AG20443 (cell line): ENCODE measurements around the gene PTPRF.

Experiments used
- DNase-seq: peaks from one replicate; pipeline ENCODE4 v3.0.0; 2012; ENCODE audit warnings: low spot score, mixed read lengths

Gene PTPRF

GRCh38 chr1:43608827-43609226 lies 78.1 kb downstream of the PTPRF start:
- no peak for DNase-seq

- DNase-seq: no peak
Observed at GRCh38 chr1:43610339-43610738, 79.7 kb downstream of the PTPRF start.

- no peak for DNase-seq
Observed at GRCh38 chr1:43611950-43612349, 81.3 kb downstream of the PTPRF start.

- DNase-seq: no peak
Observed at GRCh38 chr1:43612406-43612805, 81.7 kb downstream of the PTPRF start.

- no peak for DNase-seq
Observed at GRCh38 chr1:43613075-43613942, 82.6 kb downstream of the PTPRF start.

GRCh38 chr1:43614211-43614610 lies 83.5 kb downstream of the PTPRF start:
- DNase-seq: no peak

- no peak for DNase-seq
Observed at GRCh38 chr1:43614891-43615290, 84.2 kb downstream of the PTPRF start.

- no peak for DNase-seq
Observed at GRCh38 chr1:43616383-43616782, 85.7 kb downstream of the PTPRF start.

GRCh38 chr1:43617011-43617410 lies 86.3 kb downstream of the PTPRF start:
- DNase-seq: no peak

GRCh38 chr1:43617668-43618067 lies 87.0 kb downstream of the PTPRF start:
- no peak for DNase-seq

- no peak for DNase-seq
Observed at GRCh38 chr1:43618521-43619313, 88.0 kb downstream of the PTPRF start.

GRCh38 chr1:43619314-43619790 lies 88.7 kb downstream of the PTPRF start:
- no peak for DNase-seq

GRCh38 chr1:43619996-43620920 lies 89.6 kb downstream of the PTPRF start:
- no peak for DNase-seq

- no peak for DNase-seq
Observed at GRCh38 chr1:43620956-43621355, 90.3 kb downstream of the PTPRF start.

GRCh38 chr1:43621386-43621785 lies 90.7 kb downstream of the PTPRF start:
- no peak for DNase-seq

GRCh38 chr1:43621861-43622260 lies 91.2 kb downstream of the PTPRF start:
- DNase-seq: no peak

GRCh38 chr1:43622471-43622870 lies 91.8 kb downstream of the PTPRF start:
- DNase-seq: peak; percentile 80

- no peak for DNase-seq
Observed at GRCh38 chr1:43622901-43623780, 92.5 kb downstream of the PTPRF start.

- DNase-seq: no peak
Observed at GRCh38 chr1:43625063-43625780, 94.5 kb downstream of the PTPRF start.

- DNase-seq: no peak
Observed at GRCh38 chr1:43632135-43632670, 101.5 kb downstream of the PTPRF start.
